WERI-Rb-1 (cell line): ENCODE results near the gene COL28A1.

Experiments used
- DNase-seq: peaks from one replicate; pipeline ENCODE4 v3.0.0-alpha.2; 2020
- H3K27ac ChIP-seq: fragments of 250-450 bp; sonication (Bioruptor Pico); 2 replicates; pipeline ENCODE4 v1.5.1; 2020; ENCODE audit warnings: mild to moderate bottlenecking, moderate library complexity
- H3K27me3 ChIP-seq: fragments of 250-450 bp; sonication (Bioruptor Pico); 2 replicates; pipeline ENCODE4 v1.5.1; 2021; ENCODE audit warnings: mild to moderate bottlenecking, low read depth, moderate library complexity; ENCODE audit not compliant: insufficient read depth, severe bottlenecking
- H3K36me3 ChIP-seq: fragments of 250-450 bp; sonication (Bioruptor Pico); 2 replicates; pipeline ENCODE4 v1.5.1; 2020; ENCODE audit warnings: mild to moderate bottlenecking, moderate library complexity
- H3K4me3 ChIP-seq: 2 replicates; pipeline ENCODE4 v1.5.1; 2011; ENCODE audit warnings: low read depth, mild to moderate bottlenecking, control low read depth, low read length
- H3K9me3 ChIP-seq: fragments of 250-450 bp; sonication (Bioruptor Pico); 2 replicates; pipeline ENCODE4 v1.5.1; 2021; ENCODE audit warnings: mild to moderate bottlenecking, moderate library complexity; ENCODE audit not compliant: severe bottlenecking
- TF ChIP-seq, protein P1 (sequence below): IDR thresholded peaks from 2 replicates; pipeline ENCODE4 v1.5.1; 2011; ENCODE audit warnings: low read depth, mild to moderate bottlenecking, control low read depth, inconsistent platforms, low read length

COL28A1 gene

DNA sequence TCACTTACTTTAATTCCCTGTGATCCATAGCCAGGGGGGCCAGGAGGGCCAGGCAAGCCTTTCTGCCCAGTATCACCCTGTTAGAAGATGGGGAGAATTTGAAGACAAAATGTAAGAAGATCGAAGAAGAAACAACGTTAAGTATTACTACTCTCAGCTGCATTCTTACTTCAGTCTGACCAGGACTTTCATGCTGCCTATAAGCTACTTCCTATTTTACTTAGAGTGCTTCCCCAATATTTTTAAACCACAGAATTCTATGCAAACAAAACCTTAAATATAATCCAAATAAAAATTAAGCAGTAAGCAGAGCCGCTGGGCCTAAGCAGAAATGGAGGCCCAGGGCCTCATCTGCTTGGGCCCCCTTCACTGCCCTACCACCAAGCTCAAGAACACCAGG is 117.8 kb downstream of the COL28A1 start:
- no peak for DNase-seq
- Histone ChIP-seq H3K27me3 (no peaks in the 10 kb centered on the region), H3K4me3 (no peak overlapping the region), H3K27ac (no peak overlapping the region), H3K9me3 (no peaks in the 10 kb centered on the region), H3K36me3 (no peaks in the 10 kb centered on the region)
- TF ChIP-seq, protein P1, sequence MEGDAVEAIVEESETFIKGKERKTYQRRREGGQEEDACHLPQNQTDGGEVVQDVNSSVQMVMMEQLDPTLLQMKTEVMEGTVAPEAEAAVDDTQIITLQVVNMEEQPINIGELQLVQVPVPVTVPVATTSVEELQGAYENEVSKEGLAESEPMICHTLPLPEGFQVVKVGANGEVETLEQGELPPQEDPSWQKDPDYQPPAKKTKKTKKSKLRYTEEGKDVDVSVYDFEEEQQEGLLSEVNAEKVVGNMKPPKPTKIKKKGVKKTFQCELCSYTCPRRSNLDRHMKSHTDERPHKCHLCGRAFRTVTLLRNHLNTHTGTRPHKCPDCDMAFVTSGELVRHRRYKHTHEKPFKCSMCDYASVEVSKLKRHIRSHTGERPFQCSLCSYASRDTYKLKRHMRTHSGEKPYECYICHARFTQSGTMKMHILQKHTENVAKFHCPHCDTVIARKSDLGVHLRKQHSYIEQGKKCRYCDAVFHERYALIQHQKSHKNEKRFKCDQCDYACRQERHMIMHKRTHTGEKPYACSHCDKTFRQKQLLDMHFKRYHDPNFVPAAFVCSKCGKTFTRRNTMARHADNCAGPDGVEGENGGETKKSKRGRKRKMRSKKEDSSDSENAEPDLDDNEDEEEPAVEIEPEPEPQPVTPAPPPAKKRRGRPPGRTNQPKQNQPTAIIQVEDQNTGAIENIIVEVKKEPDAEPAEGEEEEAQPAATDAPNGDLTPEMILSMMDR = no peak

DNA sequence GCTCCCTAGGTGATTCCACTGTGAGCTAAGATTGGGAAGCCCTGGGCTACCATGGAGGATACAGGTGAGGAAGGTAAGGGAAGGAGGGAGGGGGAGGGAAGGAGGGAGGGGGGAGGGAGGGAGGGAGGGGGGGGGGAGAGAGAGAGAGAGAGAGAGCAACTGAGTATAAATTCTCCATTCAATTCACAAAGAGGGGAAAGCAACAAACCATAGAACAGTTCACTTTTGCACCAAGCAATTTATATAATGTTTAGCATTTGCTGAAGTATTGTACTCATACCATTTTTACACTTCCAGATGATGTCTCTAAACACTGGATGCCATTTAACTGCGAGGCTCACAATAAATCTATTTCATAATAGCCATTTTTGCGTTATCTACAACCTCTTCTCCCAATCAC is 118.3 kb downstream of the COL28A1 start:
- Histone ChIP-seq H3K27me3 (no peaks in the 10 kb centered on the region), H3K27ac (no peak overlapping the region), H3K4me3 (no peak overlapping the region), H3K36me3 (no peaks in the 10 kb centered on the region), H3K9me3 (no peaks in the 10 kb centered on the region)
- TF ChIP-seq, protein P1 = no peak
- no peak for DNase-seq

DNA sequence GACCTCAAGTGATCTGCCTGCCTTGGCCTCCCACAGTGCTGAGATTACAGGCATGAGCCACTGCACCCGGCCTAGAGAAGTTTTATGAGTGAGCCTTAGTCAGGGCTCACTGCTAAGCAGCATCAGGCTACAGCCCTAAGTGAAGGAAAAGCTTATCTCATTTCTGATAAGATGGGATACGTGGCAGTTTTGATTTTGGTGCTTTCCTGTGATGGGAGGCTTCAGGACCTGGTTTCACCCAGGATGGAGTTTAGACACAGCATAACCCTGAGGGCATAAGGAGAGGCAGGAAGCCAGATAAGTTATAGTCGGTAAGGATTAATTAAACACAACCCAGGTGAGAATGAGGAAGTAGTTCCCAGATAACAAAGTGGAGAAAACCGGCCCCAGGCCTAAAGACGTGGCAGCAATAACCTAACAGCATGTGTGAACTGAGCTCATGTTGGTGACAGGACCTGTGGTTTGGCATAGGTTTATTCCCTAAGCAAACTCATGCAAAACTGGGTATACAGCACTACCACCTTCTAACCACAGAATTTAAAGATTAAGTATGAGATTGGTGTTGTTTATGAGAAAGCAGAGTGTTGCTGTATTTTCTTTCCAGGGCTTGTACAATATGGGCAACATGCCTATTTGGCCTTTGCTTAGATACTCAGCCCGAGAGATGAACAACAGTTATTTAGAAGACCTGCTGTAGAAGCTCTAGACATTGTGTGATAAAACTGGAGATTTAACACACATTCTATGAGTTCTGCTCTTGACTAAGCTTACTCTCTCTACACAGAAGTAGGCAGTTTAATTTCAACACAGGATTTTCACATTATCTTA is 119.4 kb downstream of the COL28A1 start:
- DNase-seq = peak; percentile 66
- Histone ChIP-seq H3K9me3 (no peaks in the 10 kb centered on the region), H3K36me3 (no peaks in the 10 kb centered on the region), H3K4me3 (no peak overlapping the region), H3K27me3 (no peaks in the 10 kb centered on the region), H3K27ac (peak overlapping the region; percentile 17; the same call in 1 of the 2 replicates)
- TF ChIP-seq, protein P1 = no peak

DNA sequence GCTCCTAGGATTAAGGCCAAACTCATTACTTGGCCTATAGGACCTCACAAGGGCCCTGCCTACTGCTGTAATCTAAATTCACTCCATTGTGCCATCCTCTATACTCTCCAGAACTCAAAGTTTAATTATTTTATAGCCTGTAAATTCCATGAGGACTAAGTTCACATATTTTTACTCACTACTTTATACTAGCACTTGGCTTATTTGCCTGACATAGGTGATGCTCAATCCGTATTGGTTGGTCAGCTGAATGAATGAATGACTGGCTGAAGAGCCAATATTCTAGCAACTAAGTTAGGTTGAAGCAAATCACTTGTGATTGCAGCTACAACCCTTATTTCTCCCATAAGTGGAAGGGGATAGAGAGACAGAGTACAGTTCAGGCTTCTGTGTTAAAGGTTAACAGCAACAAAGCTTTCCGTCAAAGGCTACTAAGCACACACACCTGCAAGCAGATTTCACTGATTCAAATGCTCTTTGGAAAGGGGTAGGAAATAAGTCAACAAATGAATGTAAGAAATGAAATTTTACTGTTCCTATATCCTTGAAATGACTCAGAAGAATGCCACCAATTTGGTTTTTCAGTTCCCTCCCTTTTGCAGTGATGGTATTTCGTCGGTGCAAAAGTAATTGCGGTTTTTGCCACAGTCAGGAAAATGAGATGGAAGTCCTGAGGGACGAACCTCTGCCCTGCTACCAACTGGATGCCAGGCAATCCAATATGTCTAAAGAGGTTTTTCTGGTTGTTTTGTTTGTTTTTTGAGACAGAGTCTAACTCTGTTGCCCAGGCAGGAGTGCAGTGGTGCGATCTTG is 120.7 kb downstream of the COL28A1 start:
- H3K4me3 ChIP-seq = no peak overlapping the region
- no peaks in the 10 kb centered on the region for H3K9me3 ChIP-seq
- no peaks in the 10 kb centered on the region for H3K27me3 ChIP-seq
- no peak for DNase-seq
- no peak overlapping the region for H3K27ac ChIP-seq
- TF ChIP-seq, protein P1 = no peak
- H3K36me3 ChIP-seq = no peaks in the 10 kb centered on the region

DNA sequence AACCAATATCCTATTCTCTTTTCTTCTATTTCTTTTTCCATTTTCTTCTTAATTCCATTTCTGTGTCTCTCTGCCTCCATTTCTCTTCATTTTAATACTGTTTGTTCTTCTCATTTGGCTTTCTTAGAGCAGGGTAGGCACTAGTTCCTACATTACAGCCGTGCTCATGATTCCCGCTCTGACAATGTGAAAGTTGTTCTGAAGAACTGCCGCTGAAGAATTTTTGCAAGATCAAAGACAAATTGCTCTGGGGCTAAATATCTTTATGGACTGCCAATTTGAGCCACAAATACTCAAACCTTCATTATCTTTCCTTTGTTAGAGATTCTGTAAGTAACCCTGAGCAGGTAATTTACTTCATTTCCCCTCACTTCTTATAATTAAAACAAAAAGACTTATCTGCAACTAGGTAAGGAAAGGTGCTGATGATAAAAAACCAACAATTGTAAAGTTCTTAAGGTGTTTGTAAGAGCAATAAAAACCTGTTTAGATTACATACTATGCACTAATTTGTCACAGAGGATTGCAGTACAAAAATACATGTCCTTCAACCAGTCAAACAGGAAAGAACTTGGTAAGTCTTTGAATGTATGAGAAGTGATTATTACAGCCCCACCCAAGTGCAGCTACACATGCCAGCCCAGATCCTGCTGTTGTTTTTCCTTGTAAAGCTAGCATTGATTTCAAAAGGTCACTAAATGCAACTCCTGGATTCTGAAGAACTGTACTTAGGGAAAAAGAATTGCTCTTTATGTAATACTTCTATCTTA is 127.5 kb downstream of the COL28A1 start:
- no peaks in the 10 kb centered on the region for H3K27me3 ChIP-seq
- TF ChIP-seq, protein P1 = no peak
- no peaks in the 10 kb centered on the region for H3K9me3 ChIP-seq
- no peak overlapping the region for H3K4me3 ChIP-seq
- H3K27ac ChIP-seq = no peak overlapping the region
- no peak for DNase-seq
- no peaks in the 10 kb centered on the region for H3K36me3 ChIP-seq
